ENCODE measurements around the gene C9orf78.

DNA sequence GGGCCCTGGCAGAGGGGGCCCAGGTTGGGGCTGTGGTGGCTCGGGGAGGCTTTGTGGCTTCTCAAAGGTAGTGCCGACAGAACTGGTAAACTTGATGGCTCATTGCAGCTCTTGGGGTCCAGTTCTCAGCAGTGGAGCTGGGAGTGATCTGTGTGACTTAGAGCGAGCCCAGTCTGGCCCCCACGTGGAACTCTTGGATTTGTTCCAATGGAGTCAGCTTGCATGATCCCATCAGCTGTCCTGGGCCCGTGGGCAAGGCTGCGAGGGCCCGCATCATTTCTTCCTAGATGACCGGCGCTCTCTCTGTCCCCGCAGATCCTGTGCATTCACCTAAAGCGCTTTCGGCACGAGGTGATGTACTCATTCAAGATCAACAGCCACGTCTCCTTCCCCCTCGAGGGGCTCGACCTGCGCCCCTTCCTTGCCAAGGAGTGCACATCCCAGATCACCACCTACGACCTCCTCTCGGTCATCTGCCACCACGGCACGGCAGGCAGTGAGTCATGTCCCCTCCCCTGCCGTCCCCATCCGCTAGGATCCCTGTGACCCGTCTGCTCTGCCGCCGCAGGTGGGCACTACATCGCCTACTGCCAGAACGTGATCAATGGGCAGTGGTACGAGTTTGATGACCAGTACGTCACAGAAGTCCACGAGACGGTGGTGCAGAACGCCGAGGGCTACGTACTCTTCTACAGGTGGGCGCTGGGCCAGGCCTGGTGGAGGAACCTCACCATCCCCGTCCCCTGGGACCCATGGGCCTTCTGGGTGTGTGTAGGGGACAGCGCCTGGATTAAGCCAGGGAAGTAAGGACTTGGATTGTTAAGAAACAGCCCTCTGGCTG lies 39.4 kb upstream of the C9orf78 start:
- TF ChIP-seq EZH2 (IDR thresholded peaks at IDR 0.05; ENCODE audit: insufficient read depth, low read length) (no peak), CTCF (IDR thresholded peaks at IDR 0.05; ENCODE audit: insufficient read depth, low read depth, low read length) (no peak)
